Left lung (tissue), 10 donors: ENCODE measurements around the gene FOXC2. TPM values are rescaled to one million over a fixed set of nuclear protein-coding genes. Genes with fewer than 3 reads are reported as not detected.

Experiments
- ATAC-seq: fragments of 200-7000 bp; cut with Tn5 transposase; one replicate; pipeline ENCODE4 v1.9.1; 2020; ENCODE audit warnings: moderate library complexity
- DNase-seq, 4 donors: peaks; one replicate each; pipeline ENCODE4 v3.0.0-alpha.2; 2013 to 2020
- H3K27ac ChIP-seq, 2 donors: fragments of 200-600 bp; sonication (generic) in 1 of 2; one replicate each; pipeline versions ENCODE4 v1.5.0 to v1.8.0; 2020 to 2021
- H3K27me3 ChIP-seq, 2 donors: fragments of 200-600 bp; sonication (generic) in 1 of 2; one replicate each; pipeline versions ENCODE4 v1.5.0 to v1.8.0; 2020 to 2021
- H3K36me3 ChIP-seq, 2 donors: fragments of 200-600 bp; sonication (generic) in 1 of 2; one replicate each; pipeline versions ENCODE4 v1.5.0 to v1.8.0; 2020 to 2021
- H3K4me1 ChIP-seq, 2 donors: fragments of 200-600 bp; one replicate each; pipeline ENCODE4 v1.8.0; 2021
- H3K4me3 ChIP-seq, 2 donors: fragments of 200-600 bp; sonication (generic) in 1 of 2; one replicate each; pipeline versions ENCODE4 v1.5.0 to v1.8.0; 2020 to 2021; ENCODE audit warnings: mild to moderate bottlenecking in 1 of 2
- H3K9me3 ChIP-seq, 2 donors: fragments of 200-600 bp; sonication (generic) in 1 of 2; one replicate each; pipeline versions ENCODE4 v1.5.0 to v1.8.0; 2020 to 2021
- intact Hi-C, 2 donors: fragments of 100-400 bp; cut with DNase I; formaldehyde crosslinking; loops; one replicate each; pipeline versions ENCODE4 v1.11.2 to v1.14.2; 2022
- polyA plus RNA-seq, 6 donors: library from polyadenylated mRNA; unstranded; fragments of 120-200 nt; gene quantifications; one replicate each; pipeline ENCODE4 v1.2.1, GENCODE V29; 2013; ENCODE audit not compliant: insufficient read length in 6 of 6
- total RNA-seq, 2 donors: library from RNA; stranded (reverse); fragmentation: NEBNext Ultra II Directional; extraction: Animal tissue kit (Norgen Biotek cat#: 25700); gene quantifications; one replicate each; pipeline ENCODE4 v1.2.1, GENCODE V29; 2021
- TF ChIP-seq, protein P1 (sequence below), 2 donors: fragments of 200-600 bp; sonication (generic) in 1 of 2; IDR thresholded peaks; one replicate each; pipeline versions ENCODE4 v1.5.0 to v1.8.0; 2021; ENCODE audit warnings: antibody characterized with exemption in 2 of 2
- donor health status: DM: no; HTN: yes; CAD: no.
- donor health status: DM: no; HTN: no; CAD: no.

FOXC2 gene
- total and polyA plus RNA-seq, 8 donors: 0.41 to 2.0 (median 0.93) TPM

DNA sequence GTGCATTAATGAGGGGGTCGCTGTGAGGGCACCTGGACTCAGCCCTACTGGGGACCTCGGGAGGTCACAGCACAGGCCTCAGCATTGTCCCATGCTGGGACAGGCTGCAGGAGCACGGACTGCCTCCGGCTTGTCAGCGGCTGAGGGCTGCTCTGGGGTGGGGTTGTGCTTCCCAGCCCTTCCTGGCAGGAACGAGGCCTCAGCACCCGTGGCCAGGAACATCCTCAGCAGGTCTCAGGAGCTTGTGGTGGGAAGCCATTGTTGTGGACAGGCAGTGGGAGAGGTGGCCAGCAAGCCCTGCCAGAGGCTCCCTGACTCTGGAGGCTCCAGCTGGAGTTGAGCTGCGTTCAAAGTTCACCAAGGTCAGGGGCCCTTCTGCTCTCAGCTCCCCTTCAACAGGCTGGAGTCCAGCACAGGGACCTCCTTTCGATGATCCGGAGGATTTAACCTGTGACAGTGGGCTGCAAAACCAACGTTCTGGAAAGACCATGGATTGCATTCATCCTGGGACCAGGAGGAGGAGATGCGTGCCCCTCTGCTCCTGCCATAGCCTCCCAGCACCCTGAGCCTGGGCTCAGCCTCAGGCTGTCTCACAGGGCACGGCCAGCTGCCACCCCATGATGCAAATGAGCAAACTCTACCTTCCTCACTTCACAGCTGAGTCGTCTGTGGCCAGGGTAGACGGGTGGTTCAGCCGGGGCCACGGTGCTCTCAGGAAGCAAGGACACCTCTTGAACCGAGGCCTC lies 44.3 kb downstream of the FOXC2 start:
- DNase-seq (no peak), ATAC-seq (no peak)
- TF ChIP-seq, protein P1, sequence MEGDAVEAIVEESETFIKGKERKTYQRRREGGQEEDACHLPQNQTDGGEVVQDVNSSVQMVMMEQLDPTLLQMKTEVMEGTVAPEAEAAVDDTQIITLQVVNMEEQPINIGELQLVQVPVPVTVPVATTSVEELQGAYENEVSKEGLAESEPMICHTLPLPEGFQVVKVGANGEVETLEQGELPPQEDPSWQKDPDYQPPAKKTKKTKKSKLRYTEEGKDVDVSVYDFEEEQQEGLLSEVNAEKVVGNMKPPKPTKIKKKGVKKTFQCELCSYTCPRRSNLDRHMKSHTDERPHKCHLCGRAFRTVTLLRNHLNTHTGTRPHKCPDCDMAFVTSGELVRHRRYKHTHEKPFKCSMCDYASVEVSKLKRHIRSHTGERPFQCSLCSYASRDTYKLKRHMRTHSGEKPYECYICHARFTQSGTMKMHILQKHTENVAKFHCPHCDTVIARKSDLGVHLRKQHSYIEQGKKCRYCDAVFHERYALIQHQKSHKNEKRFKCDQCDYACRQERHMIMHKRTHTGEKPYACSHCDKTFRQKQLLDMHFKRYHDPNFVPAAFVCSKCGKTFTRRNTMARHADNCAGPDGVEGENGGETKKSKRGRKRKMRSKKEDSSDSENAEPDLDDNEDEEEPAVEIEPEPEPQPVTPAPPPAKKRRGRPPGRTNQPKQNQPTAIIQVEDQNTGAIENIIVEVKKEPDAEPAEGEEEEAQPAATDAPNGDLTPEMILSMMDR (IDR thresholded peaks at IDR 0.05): no peak
- Histone ChIP-seq H3K36me3 (no peaks in the 10 kb centered on the region), H3K4me3 (no peak overlapping the region), H3K9me3 (no peaks in the 10 kb centered on the region), H3K27me3 (peaks cover 0 to 29% of the 10 kb centered on the region in 2 donors), H3K4me1 (no peaks in the 10 kb centered on the region), H3K27ac (no peak overlapping the region)
- intact Hi-C loops: no loop called here

DNA sequence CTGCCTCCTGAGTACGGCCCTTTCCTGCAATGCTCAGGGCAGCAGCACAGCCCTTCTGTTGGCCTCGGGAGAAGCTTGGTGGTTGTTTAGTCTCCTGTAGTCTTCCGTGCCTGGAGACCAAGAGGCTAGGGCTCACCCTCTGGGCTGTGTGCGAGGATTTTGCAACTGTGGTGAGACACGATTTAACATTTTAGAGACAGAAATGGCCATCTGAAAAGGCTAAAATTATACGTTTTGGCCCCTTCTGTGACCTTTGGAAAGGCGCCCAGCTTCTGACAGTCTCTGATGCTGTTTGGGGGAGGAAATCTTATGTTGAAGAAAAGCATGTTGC lies 44.9 kb downstream of the FOXC2 start:
- DNase-seq (peak in 2 of 4 donors; percentile 79 to 87), ATAC-seq (no peak)
- Histone ChIP-seq H3K4me1 (no peaks in the 10 kb centered on the region), H3K27me3 (peaks cover 0 to 29% of the 10 kb centered on the region in 2 donors), H3K36me3 (no peaks in the 10 kb centered on the region), H3K9me3 (no peaks in the 10 kb centered on the region), H3K4me3 (no peak overlapping the region), H3K27ac (no peak overlapping the region)
- TF ChIP-seq, protein P1 (IDR thresholded peaks at IDR 0.05): no peak
- intact Hi-C loops: no loop called here

DNA sequence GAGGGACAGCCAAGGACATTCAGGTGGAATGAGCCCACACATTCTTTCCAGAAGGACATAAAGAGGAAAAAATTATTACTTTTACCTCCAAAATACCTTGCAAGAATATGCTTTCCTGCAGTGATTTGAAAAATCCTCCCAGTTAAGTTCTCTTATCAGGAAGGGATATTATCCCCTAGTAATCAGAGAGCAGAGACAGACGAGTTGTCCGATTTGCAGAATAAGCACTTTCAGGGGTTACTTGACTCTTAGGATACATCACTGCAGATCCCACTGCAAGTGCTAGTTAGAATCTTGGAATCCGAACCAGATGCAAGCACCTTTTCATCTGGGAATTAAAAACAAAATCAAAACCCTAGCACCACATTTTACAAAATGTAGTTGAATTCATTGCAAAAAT lies 45.3 kb downstream of the FOXC2 start:
- Histone ChIP-seq H3K27me3 (peaks cover 0 to 29% of the 10 kb centered on the region in 2 donors), H3K9me3 (no peaks in the 10 kb centered on the region), H3K4me1 (no peaks in the 10 kb centered on the region), H3K27ac (no peak overlapping the region), H3K36me3 (no peaks in the 10 kb centered on the region), H3K4me3 (no peak overlapping the region)
- TF ChIP-seq, protein P1 (IDR thresholded peaks at IDR 0.05): no peak
- DNase-seq (no peak), ATAC-seq (no peak)
- intact Hi-C loops: no loop called here

DNA sequence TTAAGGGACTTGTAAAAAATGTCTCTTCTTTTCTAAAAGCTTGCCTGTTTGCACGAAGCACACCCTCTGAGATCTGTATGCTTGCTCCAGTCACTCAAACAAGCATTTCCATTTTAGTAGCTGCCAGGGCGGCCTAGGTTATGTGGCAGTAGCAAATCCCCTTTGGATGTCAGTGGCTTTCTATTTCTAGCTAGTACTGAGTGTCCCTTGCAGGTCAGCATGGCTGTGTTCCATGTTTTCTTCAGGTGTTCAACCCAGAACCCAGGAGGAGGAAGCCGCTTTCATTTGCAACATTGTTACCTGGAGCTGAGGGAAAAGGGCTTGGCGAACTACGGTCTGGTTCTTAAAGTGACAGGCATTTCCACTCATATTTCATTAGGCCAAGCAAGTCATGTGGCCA lies 48.1 kb downstream of the FOXC2 start:
- DNase-seq (no peak), ATAC-seq (no peak)
- no peak overlapping the region for H3K4me3 ChIP-seq
- H3K36me3 ChIP-seq: no peaks in the 10 kb centered on the region
- H3K9me3 ChIP-seq: no peaks in the 10 kb centered on the region
- peaks cover 0 to 29% of the 10 kb centered on the region in 2 donors for H3K27me3 ChIP-seq
- TF ChIP-seq, protein P1 (IDR thresholded peaks at IDR 0.05): no peak
- no peaks in the 10 kb centered on the region for H3K4me1 ChIP-seq
- intact Hi-C loops: no loop called here
- H3K27ac ChIP-seq: no peak overlapping the region

DNA sequence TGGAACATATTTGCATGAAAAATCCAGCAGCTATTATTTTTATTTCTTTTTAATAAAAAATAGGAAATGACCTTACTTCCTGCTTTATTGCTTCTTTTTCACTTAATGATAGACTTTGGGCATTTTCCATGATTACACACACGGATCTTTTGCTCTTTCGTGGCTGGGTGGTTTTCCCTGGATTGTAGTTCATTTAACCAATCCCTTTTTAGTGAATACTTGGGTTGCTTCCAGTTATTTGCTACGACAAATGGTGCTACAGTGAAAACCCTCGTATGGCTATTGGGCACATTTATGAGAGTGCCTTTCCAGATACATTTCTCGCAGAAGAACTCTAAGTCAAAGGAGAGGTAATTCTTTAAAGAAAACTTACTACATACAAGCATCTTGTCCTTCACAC lies 50.3 kb downstream of the FOXC2 start:
- DNase-seq (peak in 2 of 4 donors; percentile 19 to 30), ATAC-seq (no peak)
- TF ChIP-seq, protein P1 (IDR thresholded peaks at IDR 0.05): no peak
- Histone ChIP-seq H3K27me3 (peaks cover 0 to 23% of the 10 kb centered on the region in 2 donors), H3K4me3 (no peak overlapping the region), H3K4me1 (no peaks in the 10 kb centered on the region), H3K27ac (no peak overlapping the region), H3K36me3 (no peaks in the 10 kb centered on the region), H3K9me3 (no peaks in the 10 kb centered on the region)
- intact Hi-C loops: no loop called here
